Measurements from ENCODE around the gene GRAMD2A. TPM values are rescaled to one million over a fixed set of nuclear protein-coding genes. Genes with fewer than 3 reads are reported as not detected.

GRAMD2A gene
- total RNA-seq, 4 donors from 2014 or later: 0.41 to 1.4 TPM; not detected in 2

DNA sequence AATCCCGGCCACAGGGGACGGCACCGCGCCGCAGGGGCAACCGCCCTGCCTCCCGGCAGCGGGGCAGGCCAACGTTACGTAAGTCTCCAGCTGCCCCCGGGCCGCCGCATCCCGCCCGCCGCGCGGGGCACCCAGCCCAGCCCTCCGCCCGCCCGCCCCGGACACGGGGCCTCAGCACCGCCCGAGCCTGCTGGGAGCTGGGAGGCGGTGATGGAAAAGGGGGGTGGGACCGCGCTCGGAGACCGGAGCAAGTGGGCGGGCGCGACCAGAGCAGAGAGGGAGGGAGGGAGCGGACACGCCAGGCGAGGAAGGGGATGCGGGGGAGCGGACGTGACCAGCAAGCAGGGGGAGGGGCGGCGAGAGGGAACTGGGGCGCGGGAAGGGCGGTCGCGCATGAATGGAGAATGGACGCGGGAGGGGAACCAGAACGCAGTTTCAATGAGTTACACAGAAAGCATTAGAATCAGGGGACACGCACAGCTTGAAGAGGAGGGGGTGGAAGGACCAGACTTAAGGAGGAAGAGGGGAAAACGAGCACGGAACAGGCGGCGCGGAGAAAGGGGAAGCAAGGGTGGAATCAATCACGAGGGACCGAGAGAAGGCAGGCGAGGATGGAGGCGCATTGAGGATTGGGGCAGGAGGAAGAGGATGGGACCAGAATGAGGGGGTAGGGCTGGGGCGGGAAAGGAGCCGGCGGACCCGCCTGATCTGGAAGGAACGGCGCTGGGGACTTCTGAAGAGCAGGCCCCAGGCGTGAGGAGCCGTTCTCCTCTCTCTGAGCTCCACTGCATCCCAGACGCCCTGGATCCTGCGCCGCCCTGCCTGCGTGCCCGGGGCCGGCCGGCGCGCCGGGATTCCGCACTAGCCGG, 32.8 kb upstream of the GRAMD2A start:
- Histone ChIP-seq H3K27ac (peak overlapping the region; percentile 92 to 99 (median 97)), H3K9me3 (no peaks in the 10 kb centered on the region), H3K36me3 (no peaks in the 10 kb centered on the region), H3K4me3 (peak overlapping the region; percentile 39 to 93 (median 80)), H3K4me1 (peaks cover 22 to 52% (median 48%) of the 10 kb centered on the region in 4 donors), H3K27me3 (no peaks in the 10 kb centered on the region)
- intact Hi-C loops (cut with DNase I; ENCODE audit: low total_unique reads): loop anchor here (2.0 kb wide), 1 partner anchor 42 kb away; the partner anchor contains the start of gene PARP6
- in situ Hi-C loops (cut with MboI; ENCODE audit: low pct_ligation_motif_present in 1 of 4, low pct_unique_long_range_greater_than_20kb in 1 of 4, low sequenced_read_pairs in 3 of 4): no loop called here
- peak; percentile 87 for DNase-seq
- TF ChIP-seq POLR2AphosphoS5 (IDR thresholded peaks at IDR 0.05): peak; percentile 68 to 83 (median 77)
- TF ChIP-seq POLR2A (IDR thresholded peaks at IDR 0.05): no peak
- TF ChIP-seq EP300 (IDR thresholded peaks at IDR 0.05; ENCODE audit: low read depth): no peak
- no peak for TF ChIP-seq CTCF (IDR thresholded peaks at IDR 0.05)
- WGBS, 2 donors (ENCODE audit: low coverage in 1 of 2): 1% methylated on average over 24 to 66 of the region's 79 CpGs

DNA sequence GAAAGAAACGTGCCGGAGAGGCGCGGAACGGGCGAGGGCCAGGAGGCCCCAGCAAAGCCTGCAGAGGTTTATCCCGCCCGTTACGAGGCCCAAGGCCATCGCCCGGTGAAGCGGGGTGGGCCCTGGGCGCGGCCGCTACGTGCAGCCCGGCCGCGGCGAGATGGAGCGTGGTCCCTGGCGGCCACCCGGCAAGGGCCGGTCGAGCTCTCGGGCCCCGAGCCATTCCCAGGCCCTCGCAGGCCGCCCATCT, 32.3 kb upstream of the GRAMD2A start:
- 1% methylated on average over 20 to 29 of the region's 29 CpGs for WGBS, 2 donors (ENCODE audit: low coverage in 1 of 2)
- Histone ChIP-seq H3K4me3 (peak overlapping the region; percentile 39 to 93 (median 80)), H3K9me3 (no peaks in the 10 kb centered on the region), H3K4me1 (peaks cover 22 to 52% (median 48%) of the 10 kb centered on the region in 4 donors), H3K27me3 (no peaks in the 10 kb centered on the region), H3K36me3 (no peaks in the 10 kb centered on the region), H3K27ac (peak overlapping the region; percentile 92 to 99 (median 97))
- TF ChIP-seq EP300 (IDR thresholded peaks at IDR 0.05; ENCODE audit: low read depth) (no peak), POLR2AphosphoS5 (IDR thresholded peaks at IDR 0.05) (no peak), CTCF (IDR thresholded peaks at IDR 0.05) (no peak), POLR2A (IDR thresholded peaks at IDR 0.05) (no peak)
- intact Hi-C loops (cut with DNase I; ENCODE audit: low total_unique reads) (loop anchor here (2.0 kb wide), 1 partner anchor 43 kb away; the partner anchor contains the start of gene PARP6), in situ Hi-C loops (cut with MboI; ENCODE audit: low pct_ligation_motif_present in 1 of 4, low pct_unique_long_range_greater_than_20kb in 1 of 4, low sequenced_read_pairs in 3 of 4) (no loop called here)
- DNase-seq: no peak

GRCh38 chr15:72229076-72229946, 31.7 kb upstream of the GRAMD2A start:
- Histone ChIP-seq H3K27me3 (no peaks in the 10 kb centered on the region), H3K4me1 (peaks cover 22 to 52% (median 48%) of the 10 kb centered on the region in 4 donors), H3K36me3 (no peaks in the 10 kb centered on the region), H3K9me3 (no peaks in the 10 kb centered on the region), H3K27ac (peak overlapping the region; percentile 92 to 99 (median 97)), H3K4me3 (peak overlapping the region; percentile 39 to 93 (median 80))
- no peak for DNase-seq
- in situ Hi-C loops (cut with MboI; ENCODE audit: low pct_ligation_motif_present in 1 of 4, low pct_unique_long_range_greater_than_20kb in 1 of 4, low sequenced_read_pairs in 3 of 4): no loop called here
- no peak for TF ChIP-seq CTCF (IDR thresholded peaks at IDR 0.05)
- no peak for TF ChIP-seq POLR2AphosphoS5 (IDR thresholded peaks at IDR 0.05)
- TF ChIP-seq POLR2A (IDR thresholded peaks at IDR 0.05): no peak
- TF ChIP-seq EP300 (IDR thresholded peaks at IDR 0.05; ENCODE audit: low read depth): no peak
- 0 to 9% methylated on average over 6 to 25 of the region's 25 CpGs for WGBS, 2 donors (ENCODE audit: low coverage in 1 of 2)
- intact Hi-C loops (cut with DNase I; ENCODE audit: low total_unique reads): no loop called here

DNA sequence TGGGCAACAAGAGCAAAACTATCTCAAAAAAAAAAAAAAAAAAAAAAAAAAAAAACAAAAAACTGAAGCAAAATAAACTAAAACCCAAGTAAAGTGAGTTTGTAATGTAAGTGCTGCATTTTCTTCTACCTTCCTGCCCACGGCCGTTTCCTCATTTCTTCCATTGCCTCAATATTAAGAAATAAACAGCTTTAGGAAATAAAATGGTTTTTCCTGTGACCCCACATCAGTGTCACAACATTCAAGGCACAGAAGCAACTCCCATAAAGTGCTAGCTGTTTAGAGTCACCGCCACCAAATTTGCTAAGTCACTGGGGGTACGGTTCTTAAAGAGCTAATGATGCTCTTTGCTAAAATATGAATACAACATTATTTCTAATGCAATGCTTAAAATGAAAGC, 30.1 kb upstream of the GRAMD2A start:
- Histone ChIP-seq H3K27ac (peak overlapping the region; percentile 92 to 99 (median 97)), H3K4me1 (peaks cover 22 to 54% (median 47%) of the 10 kb centered on the region in 4 donors), H3K4me3 (peak overlapping the region in 1 of 4 donors; percentile 7), H3K36me3 (no peaks in the 10 kb centered on the region), H3K27me3 (no peaks in the 10 kb centered on the region), H3K9me3 (no peaks in the 10 kb centered on the region)
- intact Hi-C loops (cut with DNase I; ENCODE audit: low total_unique reads) (no loop called here), in situ Hi-C loops (cut with MboI; ENCODE audit: low pct_ligation_motif_present in 1 of 4, low pct_unique_long_range_greater_than_20kb in 1 of 4, low sequenced_read_pairs in 3 of 4) (no loop called here)
- 61 to 64% methylated on average over 3 to 4 of the region's 4 CpGs for WGBS, 2 donors (ENCODE audit: low coverage in 1 of 2)
- no peak for DNase-seq
- TF ChIP-seq POLR2A (IDR thresholded peaks at IDR 0.05): no peak
- no peak for TF ChIP-seq EP300 (IDR thresholded peaks at IDR 0.05; ENCODE audit: low read depth)
- no peak for TF ChIP-seq POLR2AphosphoS5 (IDR thresholded peaks at IDR 0.05)
- no peak for TF ChIP-seq CTCF (IDR thresholded peaks at IDR 0.05)

Measured in transverse colon (tissue), 4 donors.